ENCODE results near the gene GPBP1. TPM values are rescaled to one million over a fixed set of nuclear protein-coding genes. Genes with fewer than 3 reads are reported as not detected.

Gene GPBP1
- total and polyA plus RNA-seq, 2 experiments from 2014 or later: 105 to 109 TPM

- no peaks in the 10 kb centered on the region for H3K9me2 ChIP-seq (ENCODE audit: insufficient read depth)
- H3K9me3 Mint-ChIP-seq: no peaks in the 10 kb centered on the region
- no peak overlapping the region for H3K27ac Mint-ChIP-seq
- no peak overlapping the region for H2AFZ ChIP-seq
- DNase-seq (ENCODE audit: low spot score) (no peak), ATAC-seq (no peak)
- H4K20me1 ChIP-seq (replicated peaks; ENCODE audit: insufficient read depth): peaks cover 64% of the 10 kb centered on the region
- peaks cover 64% of the 10 kb centered on the region for H3K36me3 Mint-ChIP-seq (ENCODE audit: low read depth)
- H3K4me1 ChIP-seq (ENCODE audit: insufficient read depth): peaks cover 25% of the 10 kb centered on the region
- no peaks in the 10 kb centered on the region for H3K27me3 ChIP-seq (ENCODE audit: insufficient read depth)
- no peaks in the 10 kb centered on the region; the same call in 1 of the 2 replicates for H3K36me3 ChIP-seq (ENCODE audit: insufficient read depth)
- peak overlapping the region; percentile 91 for H3K4me3 Mint-ChIP-seq
- peaks cover 16% of the 10 kb centered on the region for H3K27me3 Mint-ChIP-seq (ENCODE audit: insufficient read depth, low read depth, poor library complexity)
- H3K27ac ChIP-seq (ENCODE audit: low read depth): no peak overlapping the region
- peaks cover 36% of the 10 kb centered on the region for H3K4me1 Mint-ChIP-seq
- TF ChIP-seq ZNF331 (CRISPR knock-in tag; IDR thresholded peaks at IDR 0.05; ENCODE audit: low read depth): no peak
- TF ChIP-seq STAT1 (IDR thresholded peaks at IDR 0.05; ENCODE audit: unreplicated experiment): no peak
- no peak for TF ChIP-seq CREB1 (CRISPR knock-in tag; IDR thresholded peaks at IDR 0.05; ENCODE audit: low read depth)
- TF ChIP-seq ZNF114 (CRISPR knock-in tag; IDR thresholded peaks at IDR 0.05): no peak
- TF ChIP-seq ETS1 (IDR thresholded peaks at IDR 0.05): no peak
- TF ChIP-seq EZH2phosphoT487 (IDR thresholded peaks at IDR 0.05; ENCODE audit: unreplicated experiment): no peak
- TF ChIP-seq NANOG (IDR thresholded peaks at IDR 0.05; ENCODE audit: borderline replicate concordance): no peak
- TF ChIP-seq, protein P1, sequence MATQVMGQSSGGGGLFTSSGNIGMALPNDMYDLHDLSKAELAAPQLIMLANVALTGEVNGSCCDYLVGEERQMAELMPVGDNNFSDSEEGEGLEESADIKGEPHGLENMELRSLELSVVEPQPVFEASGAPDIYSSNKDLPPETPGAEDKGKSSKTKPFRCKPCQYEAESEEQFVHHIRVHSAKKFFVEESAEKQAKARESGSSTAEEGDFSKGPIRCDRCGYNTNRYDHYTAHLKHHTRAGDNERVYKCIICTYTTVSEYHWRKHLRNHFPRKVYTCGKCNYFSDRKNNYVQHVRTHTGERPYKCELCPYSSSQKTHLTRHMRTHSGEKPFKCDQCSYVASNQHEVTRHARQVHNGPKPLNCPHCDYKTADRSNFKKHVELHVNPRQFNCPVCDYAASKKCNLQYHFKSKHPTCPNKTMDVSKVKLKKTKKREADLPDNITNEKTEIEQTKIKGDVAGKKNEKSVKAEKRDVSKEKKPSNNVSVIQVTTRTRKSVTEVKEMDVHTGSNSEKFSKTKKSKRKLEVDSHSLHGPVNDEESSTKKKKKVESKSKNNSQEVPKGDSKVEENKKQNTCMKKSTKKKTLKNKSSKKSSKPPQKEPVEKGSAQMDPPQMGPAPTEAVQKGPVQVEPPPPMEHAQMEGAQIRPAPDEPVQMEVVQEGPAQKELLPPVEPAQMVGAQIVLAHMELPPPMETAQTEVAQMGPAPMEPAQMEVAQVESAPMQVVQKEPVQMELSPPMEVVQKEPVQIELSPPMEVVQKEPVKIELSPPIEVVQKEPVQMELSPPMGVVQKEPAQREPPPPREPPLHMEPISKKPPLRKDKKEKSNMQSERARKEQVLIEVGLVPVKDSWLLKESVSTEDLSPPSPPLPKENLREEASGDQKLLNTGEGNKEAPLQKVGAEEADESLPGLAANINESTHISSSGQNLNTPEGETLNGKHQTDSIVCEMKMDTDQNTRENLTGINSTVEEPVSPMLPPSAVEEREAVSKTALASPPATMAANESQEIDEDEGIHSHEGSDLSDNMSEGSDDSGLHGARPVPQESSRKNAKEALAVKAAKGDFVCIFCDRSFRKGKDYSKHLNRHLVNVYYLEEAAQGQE (IDR thresholded peaks at IDR 0.05; ENCODE audit: unreplicated experiment): no peak
- TF ChIP-seq, protein P2, sequence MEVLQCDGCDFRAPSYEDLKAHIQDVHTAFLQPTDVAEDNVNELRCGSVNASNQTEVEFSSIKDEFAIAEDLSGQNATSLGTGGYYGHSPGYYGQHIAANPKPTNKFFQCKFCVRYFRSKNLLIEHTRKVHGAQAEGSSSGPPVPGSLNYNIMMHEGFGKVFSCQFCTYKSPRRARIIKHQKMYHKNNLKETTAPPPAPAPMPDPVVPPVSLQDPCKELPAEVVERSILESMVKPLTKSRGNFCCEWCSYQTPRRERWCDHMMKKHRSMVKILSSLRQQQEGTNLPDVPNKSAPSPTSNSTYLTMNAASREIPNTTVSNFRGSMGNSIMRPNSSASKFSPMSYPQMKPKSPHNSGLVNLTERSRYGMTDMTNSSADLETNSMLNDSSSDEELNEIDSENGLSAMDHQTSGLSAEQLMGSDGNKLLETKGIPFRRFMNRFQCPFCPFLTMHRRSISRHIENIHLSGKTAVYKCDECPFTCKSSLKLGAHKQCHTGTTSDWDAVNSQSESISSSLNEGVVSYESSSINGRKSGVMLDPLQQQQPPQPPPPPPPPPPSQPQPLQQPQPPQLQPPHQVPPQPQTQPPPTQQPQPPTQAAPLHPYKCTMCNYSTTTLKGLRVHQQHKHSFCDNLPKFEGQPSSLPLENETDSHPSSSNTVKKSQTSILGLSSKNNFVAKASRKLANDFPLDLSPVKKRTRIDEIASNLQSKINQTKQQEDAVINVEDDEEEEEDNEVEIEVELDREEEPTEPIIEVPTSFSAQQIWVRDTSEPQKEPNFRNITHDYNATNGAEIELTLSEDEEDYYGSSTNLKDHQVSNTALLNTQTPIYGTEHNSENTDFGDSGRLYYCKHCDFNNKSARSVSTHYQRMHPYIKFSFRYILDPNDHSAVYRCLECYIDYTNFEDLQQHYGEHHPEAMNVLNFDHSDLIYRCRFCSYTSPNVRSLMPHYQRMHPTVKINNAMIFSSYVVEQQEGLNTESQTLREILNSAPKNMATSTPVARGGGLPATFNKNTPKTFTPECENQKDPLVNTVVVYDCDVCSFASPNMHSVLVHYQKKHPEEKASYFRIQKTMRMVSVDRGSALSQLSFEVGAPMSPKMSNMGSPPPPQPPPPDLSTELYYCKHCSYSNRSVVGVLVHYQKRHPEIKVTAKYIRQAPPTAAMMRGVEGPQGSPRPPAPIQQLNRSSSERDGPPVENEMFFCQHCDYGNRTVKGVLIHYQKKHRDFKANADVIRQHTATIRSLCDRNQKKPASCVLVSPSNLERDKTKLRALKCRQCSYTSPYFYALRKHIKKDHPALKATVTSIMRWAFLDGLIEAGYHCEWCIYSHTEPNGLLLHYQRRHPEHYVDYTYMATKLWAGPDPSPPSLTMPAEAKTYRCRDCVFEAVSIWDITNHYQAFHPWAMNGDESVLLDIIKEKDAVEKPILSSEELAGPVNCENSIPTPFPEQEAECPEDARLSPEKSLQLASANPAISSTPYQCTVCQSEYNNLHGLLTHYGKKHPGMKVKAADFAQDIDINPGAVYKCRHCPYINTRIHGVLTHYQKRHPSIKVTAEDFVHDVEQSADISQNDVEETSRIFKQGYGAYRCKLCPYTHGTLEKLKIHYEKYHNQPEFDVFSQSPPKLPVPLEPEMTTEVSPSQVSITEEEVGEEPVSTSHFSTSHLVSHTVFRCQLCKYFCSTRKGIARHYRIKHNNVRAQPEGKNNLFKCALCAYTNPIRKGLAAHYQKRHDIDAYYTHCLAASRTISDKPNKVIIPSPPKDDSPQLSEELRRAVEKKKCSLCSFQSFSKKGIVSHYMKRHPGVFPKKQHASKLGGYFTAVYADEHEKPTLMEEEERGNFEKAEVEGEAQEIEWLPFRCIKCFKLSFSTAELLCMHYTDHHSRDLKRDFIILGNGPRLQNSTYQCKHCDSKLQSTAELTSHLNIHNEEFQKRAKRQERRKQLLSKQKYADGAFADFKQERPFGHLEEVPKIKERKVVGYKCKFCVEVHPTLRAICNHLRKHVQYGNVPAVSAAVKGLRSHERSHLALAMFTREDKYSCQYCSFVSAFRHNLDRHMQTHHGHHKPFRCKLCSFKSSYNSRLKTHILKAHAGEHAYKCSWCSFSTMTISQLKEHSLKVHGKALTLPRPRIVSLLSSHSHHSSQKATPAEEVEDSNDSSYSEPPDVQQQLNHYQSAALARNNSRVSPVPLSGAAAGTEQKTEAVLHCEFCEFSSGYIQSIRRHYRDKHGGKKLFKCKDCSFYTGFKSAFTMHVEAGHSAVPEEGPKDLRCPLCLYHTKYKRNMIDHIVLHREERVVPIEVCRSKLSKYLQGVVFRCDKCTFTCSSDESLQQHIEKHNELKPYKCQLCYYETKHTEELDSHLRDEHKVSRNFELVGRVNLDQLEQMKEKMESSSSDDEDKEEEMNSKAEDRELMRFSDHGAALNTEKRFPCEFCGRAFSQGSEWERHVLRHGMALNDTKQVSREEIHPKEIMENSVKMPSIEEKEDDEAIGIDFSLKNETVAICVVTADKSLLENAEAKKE (CRISPR knock-in tag; IDR thresholded peaks at IDR 0.05): no peak
- TF ChIP-seq EZH2 (IDR thresholded peaks at IDR 0.05; ENCODE audit: low read depth, unreplicated experiment): no peak
- no peak for TF ChIP-seq JUNB (IDR thresholded peaks at IDR 0.05; ENCODE audit: unreplicated experiment)
- TF ChIP-seq, protein P3, sequence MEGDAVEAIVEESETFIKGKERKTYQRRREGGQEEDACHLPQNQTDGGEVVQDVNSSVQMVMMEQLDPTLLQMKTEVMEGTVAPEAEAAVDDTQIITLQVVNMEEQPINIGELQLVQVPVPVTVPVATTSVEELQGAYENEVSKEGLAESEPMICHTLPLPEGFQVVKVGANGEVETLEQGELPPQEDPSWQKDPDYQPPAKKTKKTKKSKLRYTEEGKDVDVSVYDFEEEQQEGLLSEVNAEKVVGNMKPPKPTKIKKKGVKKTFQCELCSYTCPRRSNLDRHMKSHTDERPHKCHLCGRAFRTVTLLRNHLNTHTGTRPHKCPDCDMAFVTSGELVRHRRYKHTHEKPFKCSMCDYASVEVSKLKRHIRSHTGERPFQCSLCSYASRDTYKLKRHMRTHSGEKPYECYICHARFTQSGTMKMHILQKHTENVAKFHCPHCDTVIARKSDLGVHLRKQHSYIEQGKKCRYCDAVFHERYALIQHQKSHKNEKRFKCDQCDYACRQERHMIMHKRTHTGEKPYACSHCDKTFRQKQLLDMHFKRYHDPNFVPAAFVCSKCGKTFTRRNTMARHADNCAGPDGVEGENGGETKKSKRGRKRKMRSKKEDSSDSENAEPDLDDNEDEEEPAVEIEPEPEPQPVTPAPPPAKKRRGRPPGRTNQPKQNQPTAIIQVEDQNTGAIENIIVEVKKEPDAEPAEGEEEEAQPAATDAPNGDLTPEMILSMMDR (conservative IDR thresholded peaks at IDR 0.05; ENCODE audit: low read depth in 2 of 2): no peak
- TF ChIP-seq POLR2AphosphoS5 (IDR thresholded peaks at IDR 0.05; ENCODE audit: low read depth): no peak
- H3F3A ChIP-seq (replicated peaks; ENCODE audit: low read depth): peaks cover 5% of the 10 kb centered on the region; the same call in 1 of the 2 replicates
- peak overlapping the region; percentile 93 for H3K4me3 ChIP-seq
- peak overlapping the region; percentile 79 for H3K4me2 ChIP-seq
- H3K79me2 ChIP-seq (replicated peaks; ENCODE audit: insufficient read depth): peaks cover 87% of the 10 kb centered on the region
These were observed 3.8 kb downstream of the GPBP1 start for GRCh38 chr5:57177479-57178156.

Measured in GM23338 (cell line).